Muscle of arm (tissue), 14 donors: ENCODE data around the gene SLC19A2. TPM values are rescaled to one million over a fixed set of nuclear protein-coding genes. Genes with fewer than 3 reads are reported as not detected.
A peak's percentile ranks its signal among the peaks of the same experiment; 100 is the strongest.
"Not testable (repeated sequence)": the region's sequence is repeated elsewhere in the genome, so short reads cannot be mapped to it uniquely, and the experiment has no call there.

Experiments used
- DNase-seq: peaks from one replicate; pipeline ENCODE4 v3.0.0-alpha.2; 2013
- long read RNA-seq, 11 donors: transcript quantifications; one replicate each; lab custom pipeline, GENCODE V29; 2026
- polyA plus RNA-seq, 12 donors: library from polyadenylated mRNA; unstranded; fragments of 120-200 nt; gene quantifications; one replicate each; pipeline ENCODE4 v1.2.1, GENCODE V29; 2013; ENCODE audit not compliant: insufficient read length in 12 of 12

Gene SLC19A2
- 10 to 100 TPM in 2 of 12 donors, 1 to 10 TPM in 9, not detected in 1; 6.1 to 11.2 (median 9.0) TPM for polyA plus RNA-seq
- long read RNA-seq, donor 1, partial matches to known transcripts: 0 of 1 reads
- long read RNA-seq, donor 1, other reads (novel, unspliced or antisense): 0 of 1 reads
- long read RNA-seq, donor 2, partial matches to known transcripts: 0 of 1 reads
- long read RNA-seq, donor 2, other reads (novel, unspliced or antisense): 0 of 1 reads
- long read RNA-seq, donor 3, partial matches to known transcripts: 0 of 1 reads
- long read RNA-seq, donor 3, other reads (novel, unspliced or antisense): 0 of 1 reads
- long read RNA-seq, donor 4, partial matches to known transcripts: 0 of 1 reads
- long read RNA-seq, donor 4, other reads (novel, unspliced or antisense): 0 of 1 reads
- long read RNA-seq, donor 5, partial matches to known transcripts: 0 of 1 reads
- long read RNA-seq, donor 5, other reads (novel, unspliced or antisense): 0 of 1 reads
- long read RNA-seq, donor 6: 0 reads
- long read RNA-seq, donor 7: 0 reads
- long read RNA-seq, donor 8, partial matches to known transcripts: 6 of 7 reads
- long read RNA-seq, donor 8, other reads (novel, unspliced or antisense): 0 of 7 reads
- long read RNA-seq, donor 9: 0 reads
- long read RNA-seq, donor 10: 0 reads
- long read RNA-seq, donor 11, partial matches to known transcripts: 0 of 1 reads
- long read RNA-seq, donor 11, other reads (novel, unspliced or antisense): 0 of 1 reads

GRCh38 chr1:169485431-169486280 lies at the start of gene SLC19A2:
SLC19A2 (minus strand) TSS chr1:169485944; CDS start chr1:169485766, 178 bp downstream.
- DNase-seq: peak; percentile 100

GRCh38 chr1:169534653-169535052 lies 48.9 kb upstream of the SLC19A2 start:
- no peak for DNase-seq

- DNase-seq: not testable (repeated sequence)
Measured at GRCh38 chr1:169533528-169534190, 47.9 kb upstream of the SLC19A2 start.

GRCh38 chr1:169530448-169530847 lies 44.7 kb upstream of the SLC19A2 start:
- no peak for DNase-seq

GRCh38 chr1:169529068-169529642 lies 43.4 kb upstream of the SLC19A2 start:
- DNase-seq: no peak

GRCh38 chr1:169528215-169529067 lies 42.7 kb upstream of the SLC19A2 start:
- DNase-seq: no peak

- no peak for DNase-seq
Measured at GRCh38 chr1:169527451-169528214, 41.9 kb upstream of the SLC19A2 start.

GRCh38 chr1:169527001-169527400 lies 41.3 kb upstream of the SLC19A2 start:
- DNase-seq: no peak

- DNase-seq: no peak
Measured at GRCh38 chr1:169526120-169526832, 40.5 kb upstream of the SLC19A2 start.

- DNase-seq: no peak
Measured at GRCh38 chr1:169525391-169525790, 39.6 kb upstream of the SLC19A2 start.

- DNase-seq: no peak
Measured at GRCh38 chr1:169523904-169524303, 38.2 kb upstream of the SLC19A2 start.

- no peak for DNase-seq
Measured at GRCh38 chr1:169521226-169521625, 35.5 kb upstream of the SLC19A2 start.

GRCh38 chr1:169517558-169518186 lies 31.9 kb upstream of the SLC19A2 start:
- no peak for DNase-seq

GRCh38 chr1:169515641-169516040 lies 29.9 kb upstream of the SLC19A2 start:
- no peak for DNase-seq

- DNase-seq: no peak
Measured at GRCh38 chr1:169514566-169515270, 29.0 kb upstream of the SLC19A2 start.

GRCh38 chr1:169513208-169513607 lies 27.5 kb upstream of the SLC19A2 start:
- DNase-seq: no peak

- no peak for DNase-seq
Measured at GRCh38 chr1:169511316-169512005, 25.7 kb upstream of the SLC19A2 start.
